ENCODE results near the gene NHLRC1. TPM values are rescaled to one million over a fixed set of nuclear protein-coding genes. Genes with fewer than 3 reads are reported as not detected.

Gene NHLRC1
- total and polyA plus RNA-seq, 7 experiments from 2014 or later = 0.39 to 1.9 (median 1.1) TPM

DNA sequence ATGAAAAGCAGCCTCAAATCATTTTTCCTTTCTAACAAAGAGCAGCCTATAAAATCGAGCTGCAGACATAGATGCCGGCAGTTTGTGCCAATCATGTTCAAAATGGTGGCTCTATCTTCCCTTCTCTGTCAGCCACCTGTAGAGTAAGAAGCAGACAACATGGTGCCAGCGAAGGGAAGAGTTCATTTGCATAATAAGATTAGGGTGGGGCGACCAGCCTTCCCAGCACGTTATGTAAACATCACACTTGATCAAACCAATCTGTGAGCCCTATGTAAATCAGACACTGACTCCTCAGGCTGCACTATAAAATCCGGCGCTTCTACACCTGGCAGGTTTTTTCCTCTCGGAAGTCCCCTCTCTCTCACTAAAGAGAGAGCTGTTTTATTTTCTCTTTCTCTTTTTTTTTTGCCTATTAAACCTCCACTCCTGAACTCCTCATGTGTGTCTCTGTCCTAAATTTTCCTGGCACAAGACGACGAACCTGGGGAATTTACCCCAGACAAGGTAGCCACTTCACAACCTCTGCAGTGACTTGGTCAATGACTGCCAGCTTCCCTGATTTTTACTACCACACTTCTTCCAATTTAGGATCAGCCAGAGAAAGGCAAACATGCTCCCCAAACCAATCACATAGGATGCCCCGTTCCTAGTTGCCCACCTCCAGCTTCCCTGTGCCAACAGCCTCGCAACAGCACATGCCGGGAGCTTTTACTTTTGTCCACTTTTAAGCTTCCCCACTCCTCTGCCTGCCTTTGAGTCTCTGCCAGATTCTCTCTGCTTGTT is 19.5 kb upstream of the NHLRC1 start:
- Histone ChIP-seq H3K4me3 (ENCODE audit: low read length) (no peak overlapping the region), H3K9me3 (ENCODE audit: control insufficient read depth in 2 of 3, low read length in 3 of 3) (no peaks in the 10 kb centered on the region), H3K27me3 (ENCODE audit: control insufficient read depth in 2 of 2, insufficient read depth in 2 of 2, low read length in 2 of 2) (no peaks in the 10 kb centered on the region), H3K27ac (ENCODE audit: low read depth, low read length) (no peak overlapping the region), H3K4me1 (ENCODE audit: control insufficient read depth in 2 of 2, insufficient read depth in 2 of 2, low read length in 2 of 2) (no peaks in the 10 kb centered on the region), H3K36me3 (ENCODE audit: control insufficient read depth in 2 of 3, insufficient read depth in 3 of 3, low read length in 3 of 3) (peaks cover 0 to 51% (median 8%) of the 10 kb centered on the region in 3 experiments)
- POLR2A ChIA-PET = interaction anchor here (0.6 kb wide), 1 partner anchor 438 kb away, joined by 9 read pairs; no protein-coding TSS in a partner anchor
- Mint-ChIP-seq H3K27me3 (no peaks in the 10 kb centered on the region), H3K4me1 (peaks cover 0 to 1% (median 0%) of the 10 kb centered on the region in 7 donors), H3K27ac (no peak overlapping the region), H3K36me3 (peaks cover 8 to 55% (median 36%) of the 10 kb centered on the region in 5 donors), H3K4me3 (no peak overlapping the region), H3K9me3 (no peaks in the 10 kb centered on the region)
- CTCF ChIA-PET = interaction anchor here (0.7 kb wide), 1 partner anchor 1371 kb away, joined by 3 read pairs; no protein-coding TSS in a partner anchor
- intact Hi-C loops (cut with micrococcal nuclease) = no loop called here
- DNase-seq (no peak), ATAC-seq (no peak)

DNA sequence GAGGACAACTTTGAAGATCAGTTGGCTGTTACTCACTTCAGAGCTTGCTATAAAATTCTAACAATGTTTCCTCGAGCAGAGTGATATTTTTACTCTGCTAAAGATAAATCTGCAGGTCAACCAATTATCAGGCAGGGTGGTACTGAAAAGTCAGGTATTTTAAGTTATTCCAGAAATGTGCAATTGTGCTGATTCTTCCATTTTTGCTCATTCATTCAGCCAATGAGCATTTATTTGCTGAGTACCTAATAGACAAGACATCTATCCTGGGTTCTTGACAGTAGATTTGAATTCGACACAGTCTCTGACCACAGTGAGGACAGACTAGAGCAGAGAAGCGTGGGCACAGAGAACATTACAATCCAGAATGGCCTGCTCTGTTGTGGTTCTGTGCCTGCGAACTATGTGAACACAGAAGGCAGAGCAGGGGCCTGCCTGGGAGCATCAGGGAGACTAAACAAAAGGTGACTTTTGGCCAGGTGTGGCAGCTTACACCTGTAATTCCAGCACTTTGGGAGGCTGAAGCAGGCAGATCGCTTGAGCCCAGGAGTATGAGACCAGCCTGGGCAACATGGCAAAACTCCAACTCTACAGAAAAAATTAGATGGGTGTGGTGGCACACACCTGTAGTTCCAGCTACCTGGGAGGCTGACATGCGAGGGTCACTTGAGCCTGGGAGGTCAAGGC is 17.6 kb upstream of the NHLRC1 start:
- H3K36me3 Mint-ChIP-seq = peaks cover 8 to 64% (median 44%) of the 10 kb centered on the region in 5 donors
- H3K27me3 Mint-ChIP-seq = no peaks in the 10 kb centered on the region
- no peak overlapping the region for H3K4me3 Mint-ChIP-seq
- ChIA-PET POLR2A (no interaction called here), CTCF (interaction anchor here (1.2 kb wide), 1 partner anchor 16 kb away, joined by 3 read pairs; no protein-coding TSS in a partner anchor)
- ATAC-seq (no peak), DNase-seq (no peak)
- Histone ChIP-seq H3K9me3 (ENCODE audit: control insufficient read depth in 2 of 3, low read length in 3 of 3) (no peaks in the 10 kb centered on the region), H3K4me1 (ENCODE audit: control insufficient read depth in 2 of 2, insufficient read depth in 2 of 2, low read length in 2 of 2) (peaks cover 0 to 3% of the 10 kb centered on the region in 2 donors), H3K27ac (ENCODE audit: low read depth, low read length) (no peak overlapping the region), H3K4me3 (ENCODE audit: low read length) (no peak overlapping the region), H3K27me3 (ENCODE audit: control insufficient read depth in 2 of 2, insufficient read depth in 2 of 2, low read length in 2 of 2) (no peaks in the 10 kb centered on the region), H3K36me3 (ENCODE audit: control insufficient read depth in 2 of 3, insufficient read depth in 3 of 3, low read length in 3 of 3) (peaks cover 0 to 50% (median 8%) of the 10 kb centered on the region in 3 experiments)
- H3K27ac Mint-ChIP-seq = peak overlapping the region in 1 of 9 donors; percentile 67
- H3K4me1 Mint-ChIP-seq = peaks cover 0 to 8% (median 3%) of the 10 kb centered on the region in 7 donors
- intact Hi-C loops (cut with micrococcal nuclease) = no loop called here
- H3K9me3 Mint-ChIP-seq = no peaks in the 10 kb centered on the region

DNA sequence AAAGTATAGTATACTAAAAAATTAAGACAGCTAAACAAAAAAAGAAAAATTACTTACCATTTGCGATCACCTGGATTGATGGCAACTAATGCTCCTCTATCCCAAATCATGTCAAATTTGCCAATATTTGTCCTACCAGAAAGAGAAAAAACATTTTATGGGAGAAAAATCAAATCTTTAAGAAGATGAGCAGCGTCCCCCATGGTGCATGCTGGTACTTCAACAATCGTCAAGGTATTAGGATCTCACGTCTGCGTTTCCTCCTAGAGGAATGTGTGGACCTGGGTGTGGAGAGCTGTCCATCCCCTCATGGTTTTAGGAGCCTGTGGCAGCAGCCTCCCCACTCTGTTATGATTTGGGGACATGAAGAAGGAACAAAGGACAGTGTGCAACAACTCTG is 16.4 kb upstream of the NHLRC1 start:
- no peak overlapping the region for H3K27ac Mint-ChIP-seq
- H3K9me3 Mint-ChIP-seq = no peaks in the 10 kb centered on the region
- H3K4me3 ChIP-seq (ENCODE audit: low read length) = no peak overlapping the region
- no peak overlapping the region for H3K27ac ChIP-seq (ENCODE audit: low read depth, low read length)
- no peaks in the 10 kb centered on the region for H3K27me3 Mint-ChIP-seq
- no peaks in the 10 kb centered on the region for H3K27me3 ChIP-seq (ENCODE audit: control insufficient read depth in 2 of 2, insufficient read depth in 2 of 2, low read length in 2 of 2)
- peaks cover 1 to 14% (median 6%) of the 10 kb centered on the region in 7 donors for H3K4me1 Mint-ChIP-seq
- no peaks in the 10 kb centered on the region for H3K9me3 ChIP-seq (ENCODE audit: control insufficient read depth in 2 of 3, low read length in 3 of 3)
- H3K36me3 ChIP-seq (ENCODE audit: control insufficient read depth in 2 of 3, insufficient read depth in 3 of 3, low read length in 3 of 3) = peaks cover 0 to 62% (median 8%) of the 10 kb centered on the region in 3 experiments
- no peak for DNase-seq
- H3K36me3 Mint-ChIP-seq = peaks cover 6 to 69% (median 49%) of the 10 kb centered on the region in 5 donors
- no peak overlapping the region for H3K4me3 Mint-ChIP-seq
- ChIA-PET POLR2A (no interaction called here), CTCF (no interaction called here)
- peaks cover 0 to 3% of the 10 kb centered on the region in 2 donors for H3K4me1 ChIP-seq (ENCODE audit: control insufficient read depth in 2 of 2, insufficient read depth in 2 of 2, low read length in 2 of 2)
- no peak for ATAC-seq
- intact Hi-C loops (cut with micrococcal nuclease) = no loop called here

DNA sequence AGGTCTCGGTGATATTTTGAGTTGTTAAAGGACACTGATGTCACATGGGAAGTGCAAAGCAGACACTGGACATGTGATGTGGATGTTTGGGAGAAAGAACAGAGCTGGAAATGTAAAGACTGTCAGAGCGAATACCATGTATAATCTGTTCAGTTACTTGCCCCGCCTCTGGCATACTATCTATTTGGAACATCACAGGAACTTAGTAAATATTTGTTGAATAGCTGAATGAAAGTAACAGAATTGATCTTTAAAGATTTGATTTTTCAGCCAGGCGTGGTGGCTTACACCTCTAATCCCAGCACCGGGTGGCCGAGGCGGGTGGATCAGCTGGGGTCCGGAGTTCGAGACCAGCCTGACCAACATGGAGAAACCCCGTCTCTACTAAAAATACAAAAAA is 13.8 kb upstream of the NHLRC1 start:
- intact Hi-C loops (cut with micrococcal nuclease) = no loop called here
- DNase-seq = no peak
- Histone ChIP-seq H3K4me1 (ENCODE audit: control insufficient read depth in 2 of 2, insufficient read depth in 2 of 2, low read length in 2 of 2) (peaks cover 0 to 3% of the 10 kb centered on the region in 2 donors), H3K27ac (ENCODE audit: low read depth, low read length) (no peak overlapping the region), H3K4me3 (ENCODE audit: low read length) (no peak overlapping the region), H3K9me3 (ENCODE audit: control insufficient read depth in 2 of 3, low read length in 3 of 3) (no peaks in the 10 kb centered on the region), H3K36me3 (ENCODE audit: control insufficient read depth in 2 of 3, insufficient read depth in 3 of 3, low read length in 3 of 3) (peaks cover 0 to 42% (median 8%) of the 10 kb centered on the region in 3 experiments), H3K27me3 (ENCODE audit: control insufficient read depth in 2 of 2, insufficient read depth in 2 of 2, low read length in 2 of 2) (no peaks in the 10 kb centered on the region)
- no peaks in the 10 kb centered on the region for H3K9me3 Mint-ChIP-seq
- H3K4me3 Mint-ChIP-seq = no peak overlapping the region
- no peak for ATAC-seq
- POLR2A ChIA-PET = no interaction called here
- H3K27me3 Mint-ChIP-seq = no peaks in the 10 kb centered on the region
- H3K27ac Mint-ChIP-seq = peak overlapping the region in 1 of 9 donors; percentile 42
- H3K4me1 Mint-ChIP-seq = peaks cover 1 to 14% (median 6%) of the 10 kb centered on the region in 7 donors
- H3K36me3 Mint-ChIP-seq = peaks cover 3 to 64% (median 45%) of the 10 kb centered on the region in 5 donors
- CTCF ChIA-PET = no interaction called here

DNA sequence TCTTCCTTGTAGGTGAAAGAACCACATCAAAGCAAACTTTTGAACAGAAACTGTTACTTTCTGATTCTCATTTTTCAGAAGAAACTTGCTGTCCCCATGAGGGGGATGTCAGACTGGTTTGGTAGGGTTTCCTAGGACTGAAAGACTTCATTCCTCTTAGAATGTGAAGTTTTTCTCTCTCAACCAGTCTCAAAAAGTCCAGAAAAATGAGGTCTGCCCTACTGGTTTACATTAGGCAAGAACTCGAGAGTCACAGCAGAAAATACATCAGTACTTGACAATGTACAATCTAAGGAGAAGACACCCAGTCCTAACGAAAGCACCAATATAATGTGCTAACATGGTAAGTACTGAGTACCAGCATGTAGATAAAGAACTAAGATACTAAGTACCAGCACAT is 12.7 kb upstream of the NHLRC1 start:
- Mint-ChIP-seq H3K9me3 (no peaks in the 10 kb centered on the region), H3K36me3 (peaks cover 3 to 60% (median 44%) of the 10 kb centered on the region in 5 donors), H3K4me1 (peaks cover 0 to 14% (median 6%) of the 10 kb centered on the region in 7 donors), H3K27ac (no peak overlapping the region), H3K4me3 (no peak overlapping the region), H3K27me3 (no peaks in the 10 kb centered on the region)
- Histone ChIP-seq H3K9me3 (ENCODE audit: control insufficient read depth in 2 of 3, low read length in 3 of 3) (no peaks in the 10 kb centered on the region), H3K27me3 (ENCODE audit: control insufficient read depth in 2 of 2, insufficient read depth in 2 of 2, low read length in 2 of 2) (no peaks in the 10 kb centered on the region), H3K27ac (ENCODE audit: low read depth, low read length) (no peak overlapping the region), H3K4me1 (ENCODE audit: control insufficient read depth in 2 of 2, insufficient read depth in 2 of 2, low read length in 2 of 2) (peaks cover 0 to 3% of the 10 kb centered on the region in 2 donors), H3K4me3 (ENCODE audit: low read length) (no peak overlapping the region), H3K36me3 (ENCODE audit: control insufficient read depth in 2 of 3, insufficient read depth in 3 of 3, low read length in 3 of 3) (peaks cover 0 to 32% (median 7%) of the 10 kb centered on the region in 3 experiments)
- intact Hi-C loops (cut with micrococcal nuclease) = no loop called here
- ATAC-seq (no peak), DNase-seq (no peak)
- ChIA-PET POLR2A (no interaction called here), CTCF (no interaction called here)

DNA sequence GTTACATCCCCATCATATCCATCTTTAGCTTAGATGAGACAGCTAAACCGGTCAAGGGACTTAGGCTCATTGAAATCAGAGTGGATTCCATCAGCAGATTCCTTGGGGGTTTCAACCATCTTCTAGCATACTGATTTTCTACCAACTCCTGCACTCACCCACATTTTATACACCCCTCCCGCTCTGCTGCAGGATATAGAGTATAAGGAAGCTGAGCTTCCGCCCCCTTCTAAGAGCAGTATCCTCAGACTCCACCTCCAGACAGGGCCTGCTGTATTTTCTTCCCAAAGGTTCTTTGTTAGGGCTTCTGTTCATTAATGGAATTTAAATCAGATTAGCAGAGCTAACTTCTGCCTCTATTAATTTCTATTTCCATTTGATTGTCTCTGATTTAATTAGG is 9.9 kb upstream of the NHLRC1 start:
- Histone ChIP-seq H3K27me3 (ENCODE audit: control insufficient read depth in 2 of 2, insufficient read depth in 2 of 2, low read length in 2 of 2) (no peaks in the 10 kb centered on the region), H3K36me3 (ENCODE audit: control insufficient read depth in 2 of 3, insufficient read depth in 3 of 3, low read length in 3 of 3) (peaks cover 0 to 15% (median 0%) of the 10 kb centered on the region in 3 experiments), H3K4me1 (ENCODE audit: control insufficient read depth in 2 of 2, insufficient read depth in 2 of 2, low read length in 2 of 2) (peaks cover 0 to 3% of the 10 kb centered on the region in 2 donors), H3K4me3 (ENCODE audit: low read length) (no peak overlapping the region), H3K9me3 (ENCODE audit: control insufficient read depth in 2 of 3, low read length in 3 of 3) (no peaks in the 10 kb centered on the region), H3K27ac (ENCODE audit: low read depth, low read length) (no peak overlapping the region)
- Mint-ChIP-seq H3K4me1 (peaks cover 0 to 14% (median 6%) of the 10 kb centered on the region in 7 donors), H3K4me3 (no peak overlapping the region), H3K36me3 (peaks cover 0 to 56% (median 32%) of the 10 kb centered on the region in 5 donors), H3K9me3 (no peaks in the 10 kb centered on the region), H3K27ac (no peak overlapping the region), H3K27me3 (no peaks in the 10 kb centered on the region)
- no peak for ATAC-seq
- ChIA-PET CTCF (no interaction called here), POLR2A (no interaction called here)
- no peak for DNase-seq
- intact Hi-C loops (cut with micrococcal nuclease) = no loop called here
